Ammon's horn (tissue), 1 donor: ENCODE measurements around the gene FBXW12.
A peak's percentile ranks its signal among the peaks of the same experiment; 100 is the strongest.

Experiments
- DNase-seq: peaks from one replicate; pipeline ENCODE4 v3.0.0-alpha.2; 2016; ENCODE audit warnings: low spot score

Gene FBXW12

DNA sequence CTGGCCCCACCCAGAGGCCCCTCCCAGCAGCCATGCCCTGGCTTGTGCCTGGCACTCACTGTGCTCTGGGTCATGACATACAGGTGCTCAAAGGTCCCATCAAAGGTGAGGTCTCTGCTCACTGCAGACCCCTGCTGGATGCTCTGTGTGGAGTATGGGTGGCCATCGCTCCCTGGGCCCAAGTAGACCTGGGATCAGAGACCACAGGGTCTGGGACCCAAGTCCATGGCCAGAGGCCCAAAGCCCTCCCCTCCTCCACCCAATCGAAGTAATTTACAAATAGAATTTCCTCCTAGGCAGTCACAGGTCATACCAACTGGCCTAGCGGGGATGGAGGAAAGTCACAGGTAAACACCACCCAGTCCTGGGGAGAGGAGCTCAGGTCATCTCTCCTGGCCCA is 50.3 kb downstream of the FBXW12 start:
- DNase-seq = no peak

DNA sequence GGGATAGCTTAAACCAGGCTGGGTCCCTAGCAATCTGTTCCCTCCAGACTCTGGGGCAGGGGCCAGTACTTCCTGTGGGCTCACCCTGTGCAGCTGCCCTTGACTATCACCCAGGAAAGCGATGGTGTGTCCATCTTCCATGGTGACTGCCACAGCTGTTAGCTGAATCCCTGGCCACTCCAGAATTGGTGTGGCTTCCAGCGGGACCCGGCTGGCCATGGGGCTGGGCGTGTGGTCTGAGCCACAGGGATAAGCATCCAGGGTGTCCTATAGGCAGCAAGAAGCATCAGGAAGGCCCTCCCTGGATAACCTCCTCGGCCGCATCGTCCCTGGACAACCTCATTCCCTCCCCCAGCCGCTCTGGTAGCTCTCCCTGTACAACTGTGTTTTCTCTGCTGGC is 50.7 kb downstream of the FBXW12 start:
- DNase-seq = no peak

DNA sequence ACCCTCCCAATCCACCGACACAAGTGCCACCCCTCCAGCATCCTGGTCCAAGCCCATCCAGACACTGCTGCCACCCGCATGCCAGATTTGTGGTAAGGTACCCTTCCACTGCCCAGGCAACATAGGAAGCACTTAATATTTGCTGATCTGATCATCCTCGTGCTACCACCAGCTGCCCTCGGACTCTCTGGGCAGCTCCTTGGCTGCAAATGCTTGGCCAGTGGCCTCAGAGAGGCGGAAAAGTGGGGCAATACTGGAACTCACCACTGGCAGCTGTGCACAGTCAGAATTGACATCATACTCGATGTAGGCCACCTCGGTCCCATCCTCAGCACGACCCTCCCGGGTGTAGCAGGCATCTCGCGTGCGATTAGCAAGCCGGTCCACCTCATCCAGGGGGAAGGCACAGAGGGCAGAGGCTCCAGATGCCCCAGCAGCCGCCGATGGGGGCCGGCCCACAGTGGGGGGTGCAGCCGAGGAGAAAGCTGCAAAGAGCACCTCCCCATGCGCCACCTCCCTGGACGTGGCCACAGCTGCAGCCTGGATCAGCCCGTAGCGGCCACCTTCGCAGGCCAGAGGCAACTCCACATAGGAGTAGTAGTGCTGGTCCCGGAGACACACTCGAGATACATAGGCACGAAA is 51.3 kb downstream of the FBXW12 start:
- peak; percentile 54 for DNase-seq

DNA sequence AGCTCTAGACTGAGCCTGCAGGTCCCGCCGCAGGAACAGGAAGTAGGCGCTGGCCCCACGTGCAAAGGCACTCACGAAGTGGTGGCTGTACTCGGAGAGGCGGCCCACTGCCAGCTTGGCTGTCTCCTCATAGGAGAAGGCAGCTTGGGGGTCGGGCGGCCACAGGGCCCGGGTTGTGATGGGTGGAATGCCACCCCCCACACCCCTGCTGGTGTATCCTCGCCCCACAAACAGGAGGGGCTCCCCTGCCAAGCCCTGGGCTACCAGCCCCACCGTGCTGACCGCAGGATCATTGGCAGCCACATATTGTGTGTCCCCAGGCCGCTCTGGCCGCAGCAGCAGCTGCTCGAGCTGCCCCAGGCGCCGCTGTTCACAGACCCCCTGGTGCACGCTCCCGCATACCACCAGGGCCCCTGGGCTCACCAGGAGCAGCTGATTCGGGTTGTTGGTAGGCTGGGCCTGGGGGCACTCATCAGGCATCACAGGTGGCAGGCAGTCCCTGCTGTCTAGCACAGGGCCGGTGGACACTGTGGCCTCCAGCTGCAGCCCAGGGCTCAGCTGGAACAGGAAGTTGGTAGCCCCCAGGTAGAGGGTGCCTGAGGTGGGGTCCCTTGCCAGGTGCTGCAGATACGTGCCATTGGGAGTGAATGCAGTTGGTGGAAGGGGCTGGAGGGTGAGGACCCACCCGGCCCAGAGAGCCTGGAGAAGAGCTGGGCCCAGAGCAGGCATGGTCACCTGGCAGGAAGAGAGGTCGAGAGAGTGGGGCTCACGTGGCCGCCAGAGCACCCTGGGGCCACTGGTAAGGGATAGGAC is 52.1 kb downstream of the FBXW12 start:
- peak; percentile 52 for DNase-seq

DNA sequence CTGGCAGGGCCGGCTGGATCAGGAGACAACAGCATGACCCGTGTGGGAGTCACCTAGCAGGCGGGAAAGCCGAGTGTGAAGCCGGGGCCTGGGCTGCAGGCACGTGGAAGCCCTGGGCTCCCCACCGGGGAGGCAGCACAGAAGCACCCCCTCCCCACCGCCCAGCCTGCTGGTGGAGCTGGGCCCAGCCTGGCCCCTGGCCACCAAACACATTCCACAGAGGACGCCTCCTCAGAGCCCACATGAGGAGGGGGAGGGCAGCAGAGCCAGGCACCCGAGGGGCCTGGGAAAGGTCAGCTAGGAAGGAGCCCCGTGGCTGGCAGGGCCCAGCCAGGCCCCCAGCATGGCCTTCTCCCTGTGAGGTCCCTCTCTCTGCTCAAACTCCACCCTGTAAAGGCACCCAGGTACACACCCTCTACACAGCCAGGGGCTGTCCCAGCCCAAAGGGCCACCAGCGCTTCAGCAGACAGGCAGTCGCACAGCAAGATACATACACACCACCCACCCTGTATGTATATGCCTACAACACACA is 53.3 kb downstream of the FBXW12 start:
- peak; percentile 80 for DNase-seq

DNA sequence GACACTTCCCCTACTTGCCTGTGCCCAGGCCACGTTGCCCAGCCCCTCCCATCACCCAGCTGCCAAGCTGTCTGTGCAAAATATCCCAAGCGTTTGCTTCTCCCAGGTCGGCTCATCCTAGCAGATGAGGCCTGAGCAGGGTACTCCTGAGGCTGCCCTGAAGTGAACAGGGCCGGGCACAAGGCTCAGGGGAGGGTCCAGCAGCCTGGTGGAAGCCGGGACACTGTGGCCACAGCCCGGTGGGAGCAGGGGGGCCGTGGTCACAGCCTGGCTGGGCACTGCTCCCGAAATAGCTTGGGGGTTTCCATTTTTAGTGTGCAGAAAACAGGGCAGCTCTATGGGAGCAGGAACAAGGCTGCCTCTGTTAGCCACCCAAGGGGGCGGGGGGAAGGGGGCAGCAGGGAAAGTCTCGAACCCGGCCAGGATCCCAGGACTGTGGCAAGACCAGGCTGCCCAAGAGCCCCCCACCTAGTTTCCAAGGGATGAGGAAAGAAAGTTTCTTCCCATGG is 54.4 kb downstream of the FBXW12 start:
- peak; percentile 95 for DNase-seq

DNA sequence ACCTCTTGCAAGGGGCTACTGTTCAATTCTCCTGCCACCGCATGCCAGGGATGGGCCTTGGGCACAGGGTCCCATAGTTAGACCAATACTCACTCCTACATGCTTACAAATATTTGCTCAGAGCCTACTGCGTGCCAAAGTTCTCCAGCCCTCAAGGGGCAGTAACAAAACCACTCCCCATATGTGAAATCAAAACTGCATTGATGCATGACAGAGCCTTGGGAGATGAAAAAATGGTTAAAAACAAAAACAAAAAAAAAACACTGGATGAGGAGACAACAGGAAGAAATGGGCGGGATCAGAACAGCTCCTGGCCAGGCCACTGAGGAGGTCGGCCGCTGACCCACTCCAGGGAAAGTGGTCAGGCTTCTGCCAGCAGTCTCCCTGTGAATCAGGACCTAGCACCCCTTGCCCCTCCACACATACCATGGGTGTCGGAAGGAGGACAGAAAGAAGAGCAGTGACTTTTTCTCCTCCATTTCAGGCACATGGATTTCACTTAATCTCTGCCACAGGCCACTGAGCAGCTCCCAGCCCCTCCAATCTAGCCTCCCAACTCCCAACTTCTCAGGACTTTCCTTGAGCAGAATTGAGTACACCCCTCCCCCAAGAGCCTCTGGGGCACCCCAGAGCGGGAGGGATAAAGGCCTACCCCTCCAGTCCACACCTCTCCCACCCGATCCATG is 55.1 kb downstream of the FBXW12 start:
- no peak for DNase-seq

DNA sequence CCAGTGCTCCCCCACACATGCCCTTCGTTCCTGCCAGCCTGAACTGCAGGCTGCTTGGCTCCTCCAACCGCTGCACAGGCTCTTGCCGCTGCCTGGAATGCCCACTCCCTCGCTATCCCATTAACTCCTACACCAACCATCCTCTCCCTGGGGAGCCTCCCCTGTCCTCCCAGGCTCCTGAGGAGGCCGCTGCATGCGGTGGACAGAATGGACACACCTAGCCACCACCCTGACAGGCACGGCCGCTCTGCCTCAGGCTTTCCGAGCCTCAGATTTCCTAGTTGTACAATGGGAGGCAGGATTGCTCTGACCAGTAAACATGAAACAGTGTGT is 55.6 kb downstream of the FBXW12 start:
- DNase-seq = peak; percentile 62

DNA sequence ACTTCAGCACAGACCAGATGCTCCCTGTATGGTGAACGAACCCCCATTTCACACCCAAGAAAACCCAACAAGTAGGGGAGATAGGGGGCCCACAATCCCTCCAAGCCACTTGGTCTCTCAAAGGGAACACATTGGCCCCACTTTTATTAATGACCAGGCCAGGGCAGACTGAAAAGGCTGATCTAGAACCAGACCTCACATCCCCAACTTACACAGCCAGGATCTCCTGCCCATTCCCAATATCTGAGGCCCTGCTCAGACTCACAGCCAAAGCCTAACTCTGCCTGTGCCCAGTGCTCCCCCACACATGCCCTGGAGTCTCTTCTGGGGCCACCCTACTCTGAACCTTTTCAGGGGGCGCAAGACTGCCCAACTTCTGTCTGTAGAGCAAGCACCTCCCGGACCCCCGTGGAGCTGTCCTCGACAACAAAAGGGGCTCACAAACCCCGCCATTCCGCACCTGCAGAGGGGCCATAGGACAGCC is 56.1 kb downstream of the FBXW12 start:
- DNase-seq = no peak

DNA sequence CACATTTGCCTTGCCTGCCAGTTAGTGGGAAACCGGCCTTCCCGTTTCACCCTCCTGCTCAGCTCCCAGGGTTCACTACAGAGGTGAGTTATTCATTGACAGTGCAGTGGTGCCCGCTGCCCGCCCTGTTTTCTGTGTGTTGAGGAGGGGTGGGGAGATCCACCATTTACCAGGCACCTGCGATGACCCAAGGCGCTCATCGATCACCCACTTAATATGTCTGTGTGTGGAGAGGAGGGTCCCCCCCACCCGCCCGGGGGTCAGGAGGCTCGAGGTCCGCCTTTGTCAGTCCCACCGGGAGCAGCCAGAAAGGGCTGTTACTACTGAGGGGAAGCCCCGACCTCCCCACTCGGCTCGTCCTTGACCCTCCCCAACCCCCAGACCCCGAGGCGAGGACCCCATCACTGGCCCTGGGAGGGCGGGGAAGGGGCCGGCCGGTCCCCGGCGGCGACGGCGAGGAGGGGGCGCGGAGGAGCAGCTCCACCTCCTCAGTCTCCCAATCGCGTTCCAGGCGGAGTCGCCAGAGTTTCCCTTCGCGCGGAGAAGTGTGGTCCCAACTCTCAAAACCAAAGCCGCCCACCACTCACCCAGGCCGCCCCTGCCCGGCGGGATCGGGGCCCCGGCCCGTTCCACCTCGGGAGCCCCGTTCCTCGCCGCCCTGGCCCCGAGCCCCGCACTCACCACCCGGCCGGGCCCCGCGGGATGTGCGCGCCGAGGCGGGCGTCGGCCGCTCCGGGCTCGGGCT is 56.7 kb downstream of the FBXW12 start:
- peak; percentile 58 for DNase-seq

DNA sequence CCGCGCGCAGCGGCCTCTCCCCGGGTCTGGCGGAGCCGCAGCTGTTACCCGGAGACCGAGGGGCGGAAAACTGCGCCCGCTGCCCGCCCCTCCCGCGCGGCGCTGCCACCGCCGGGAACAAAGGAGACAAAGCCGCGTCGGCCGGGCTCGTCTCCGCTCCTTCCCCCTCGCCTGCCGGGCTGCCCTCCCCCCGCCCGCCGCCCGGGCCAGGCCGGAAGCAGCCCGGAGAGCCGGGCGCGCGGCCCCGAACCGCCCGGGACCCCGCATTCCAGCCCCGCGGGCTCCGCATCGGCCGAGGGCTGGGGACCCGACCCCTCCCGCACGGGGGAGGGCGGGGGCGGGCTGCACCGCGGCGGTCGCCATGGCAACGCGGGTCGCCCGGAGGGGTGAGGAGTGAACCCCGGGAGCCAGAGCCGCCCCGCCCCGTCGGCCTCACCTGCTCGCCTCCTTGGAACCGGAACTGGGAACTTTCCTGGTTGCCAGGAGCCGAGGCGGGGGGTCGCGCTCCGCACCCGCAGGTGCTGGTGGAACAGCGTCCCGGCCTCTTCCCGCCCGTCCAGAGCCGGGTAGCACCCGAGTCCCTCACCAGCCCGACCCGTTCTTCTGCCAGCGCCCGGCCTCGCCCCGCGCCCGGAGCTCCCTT is 57.4 kb downstream of the FBXW12 start:
- peak; percentile 86 for DNase-seq

DNA sequence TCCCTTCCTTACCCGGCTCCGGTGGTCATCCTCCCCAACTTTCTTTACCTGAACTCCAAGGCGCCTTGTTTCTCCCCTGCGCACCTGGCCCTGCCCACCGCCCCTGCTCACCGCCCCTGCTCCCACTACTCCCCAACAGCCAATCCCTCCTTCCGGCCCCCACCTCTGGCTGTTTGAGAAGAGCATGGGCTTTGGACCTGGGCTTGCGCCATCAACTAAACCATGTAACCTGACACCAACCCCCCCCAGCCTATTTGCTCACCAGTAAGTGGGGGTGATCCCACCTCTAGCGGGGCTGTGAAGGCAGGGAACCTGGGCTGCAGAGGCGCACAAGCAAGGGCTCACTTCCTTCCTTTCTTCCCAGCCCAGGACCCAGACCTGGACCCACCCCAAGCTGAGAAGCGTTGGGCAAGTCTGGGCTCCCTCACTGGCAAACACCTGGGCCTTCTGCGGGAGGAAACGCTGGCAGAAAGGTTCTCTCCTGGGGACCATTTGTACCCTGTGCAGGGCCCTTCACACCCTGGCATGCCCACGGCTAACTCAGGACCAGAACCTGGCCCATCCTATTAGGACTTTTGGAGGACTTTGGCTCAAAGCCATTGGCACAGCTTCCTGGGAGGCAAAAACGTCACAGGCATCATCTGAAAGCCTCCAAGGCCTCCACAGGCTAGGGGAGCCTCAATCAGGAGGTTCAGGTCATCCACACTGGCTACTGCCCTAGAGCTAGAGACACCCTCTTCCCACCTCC is 58.1 kb downstream of the FBXW12 start, which contains the start of gene PLXNB1:
Gene PLXNB1, minus strand, starts transcription at position 127 of the 748 bp plus-strand sequence. CDS start 5,475 bp downstream, outside the sequence.
- no peak for DNase-seq

DNA sequence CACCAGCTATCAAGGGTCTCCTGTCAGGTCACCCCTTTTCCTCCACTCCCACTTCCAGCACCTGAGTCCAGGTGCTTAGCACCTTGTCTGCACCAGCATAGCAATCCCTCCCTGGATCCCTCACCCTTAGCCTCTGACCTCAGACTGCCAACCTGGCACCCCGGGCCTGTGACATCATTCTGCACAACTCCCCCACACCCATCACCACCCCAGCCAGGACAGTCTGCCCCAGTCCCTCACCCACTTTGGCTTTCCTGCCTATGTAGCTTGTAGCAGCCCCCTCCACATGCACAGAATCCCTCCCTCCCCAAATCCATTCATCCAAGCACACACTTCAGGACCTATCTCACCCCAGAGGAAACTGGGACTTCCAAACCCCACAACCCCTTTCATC is 58.7 kb downstream of the FBXW12 start:
- DNase-seq = no peak

DNA sequence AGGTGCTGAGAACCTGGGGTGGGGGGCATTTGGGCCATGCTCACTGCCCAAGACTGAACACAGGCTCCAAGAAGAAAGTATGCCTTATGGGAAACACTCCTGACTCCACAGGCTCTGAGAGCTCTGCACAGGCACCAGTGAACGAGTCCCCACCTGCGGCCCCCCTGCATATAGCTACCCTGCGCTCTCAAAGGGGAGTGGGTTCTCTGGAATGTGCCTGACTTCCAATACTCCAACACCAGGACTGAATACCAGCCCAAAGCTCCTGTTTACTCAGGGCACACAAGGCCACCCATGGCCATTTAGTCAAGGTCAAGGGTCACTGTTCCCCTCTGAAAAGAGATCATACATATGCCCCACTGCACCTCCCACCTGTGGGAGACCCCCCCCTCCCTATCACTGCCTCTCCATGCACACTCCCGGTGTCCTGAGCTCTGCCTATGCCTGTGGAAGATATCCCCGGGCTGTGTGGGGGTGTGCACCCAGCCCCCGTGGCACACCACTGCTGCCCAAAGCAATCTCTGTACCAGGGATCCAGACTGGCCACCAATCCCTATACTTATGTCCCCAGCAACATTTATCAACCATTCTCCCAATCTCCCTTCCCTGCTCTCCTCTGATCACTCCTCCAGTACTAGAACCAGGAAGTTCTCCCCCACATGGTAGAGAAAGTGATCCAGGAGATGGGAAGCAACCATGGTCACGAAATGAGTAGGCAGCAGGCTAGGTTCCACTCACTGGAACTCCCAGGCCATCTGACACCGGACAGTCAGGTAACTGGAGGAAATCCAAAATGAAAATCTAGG is 59.4 kb downstream of the FBXW12 start:
- DNase-seq = no peak

DNA sequence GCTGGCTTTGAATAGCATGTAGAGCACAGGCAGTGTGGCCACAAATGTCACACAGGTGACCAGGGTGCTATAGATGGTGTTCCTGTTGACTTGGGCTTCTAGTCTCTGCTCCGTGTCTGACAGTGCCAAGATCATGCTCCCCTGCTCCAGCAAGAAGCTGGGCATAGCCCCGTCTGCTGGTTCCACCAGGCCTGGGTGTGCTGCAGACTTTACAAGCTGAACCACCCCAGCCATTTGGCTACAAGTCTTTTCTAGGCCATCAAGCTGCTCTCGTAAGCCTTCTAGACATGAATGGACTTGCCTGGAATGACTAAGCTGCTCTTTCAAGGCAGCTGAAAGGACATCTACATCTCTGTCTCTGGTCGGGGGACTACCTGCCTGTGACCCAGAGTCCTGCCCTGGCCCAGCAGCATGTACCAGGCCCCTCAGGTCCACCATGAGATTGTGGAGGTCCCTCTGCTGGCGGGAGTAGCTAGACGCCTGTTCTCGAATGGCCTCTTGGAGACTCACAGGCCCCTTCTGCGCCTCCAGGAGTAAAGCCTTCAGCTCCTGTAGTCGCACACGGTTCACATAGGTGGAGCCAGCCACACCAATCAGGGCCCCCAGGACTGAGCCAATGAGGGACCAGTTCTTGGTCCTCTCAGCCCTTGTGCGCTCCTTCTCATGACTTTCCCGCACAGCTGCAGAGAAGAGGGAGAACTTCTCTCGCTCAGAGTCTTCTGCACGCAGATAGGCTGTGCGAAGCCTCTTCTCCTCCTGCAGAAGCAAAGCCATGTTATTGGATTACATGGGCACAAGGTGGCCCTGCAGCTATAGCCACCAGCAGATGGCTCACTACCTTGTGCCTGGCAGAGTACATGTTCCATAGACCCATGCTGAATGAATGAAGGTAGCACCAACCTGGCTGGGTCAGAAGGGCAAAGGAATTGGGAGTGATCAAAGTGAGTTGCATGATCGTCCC is 60.7 kb downstream of the FBXW12 start:
- DNase-seq = no peak

DNA sequence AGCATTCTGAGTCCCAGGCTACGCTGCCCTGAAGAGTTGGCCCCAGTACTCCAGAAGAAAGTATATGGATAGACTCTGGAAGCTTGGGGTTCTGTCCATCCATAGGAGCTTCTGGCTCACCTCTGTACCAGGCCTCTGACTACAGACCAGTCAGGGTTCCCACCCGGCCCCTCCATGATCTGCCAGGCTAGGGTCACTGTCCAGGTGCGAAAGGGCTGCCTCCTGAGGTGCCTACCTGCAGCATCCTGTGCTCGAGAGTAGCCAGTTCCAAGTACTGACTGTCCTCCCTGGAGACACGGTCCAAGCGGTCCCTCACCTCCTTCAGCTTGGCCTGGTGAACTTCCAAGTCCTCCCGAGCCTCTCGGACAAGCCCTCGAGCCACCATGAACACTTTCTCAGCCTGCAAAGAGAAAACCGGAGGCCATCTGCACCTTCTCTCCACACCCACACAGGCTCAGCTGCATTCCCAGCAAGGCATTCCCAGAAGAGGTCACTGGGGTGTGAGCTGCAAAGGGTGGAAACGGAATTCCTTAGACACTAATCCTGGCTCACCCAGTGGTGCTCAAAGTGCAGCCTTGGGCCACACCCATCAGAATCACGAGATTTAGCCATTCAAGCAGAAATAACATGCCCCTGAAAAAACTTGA is 61.6 kb downstream of the FBXW12 start:
- DNase-seq = no peak

DNA sequence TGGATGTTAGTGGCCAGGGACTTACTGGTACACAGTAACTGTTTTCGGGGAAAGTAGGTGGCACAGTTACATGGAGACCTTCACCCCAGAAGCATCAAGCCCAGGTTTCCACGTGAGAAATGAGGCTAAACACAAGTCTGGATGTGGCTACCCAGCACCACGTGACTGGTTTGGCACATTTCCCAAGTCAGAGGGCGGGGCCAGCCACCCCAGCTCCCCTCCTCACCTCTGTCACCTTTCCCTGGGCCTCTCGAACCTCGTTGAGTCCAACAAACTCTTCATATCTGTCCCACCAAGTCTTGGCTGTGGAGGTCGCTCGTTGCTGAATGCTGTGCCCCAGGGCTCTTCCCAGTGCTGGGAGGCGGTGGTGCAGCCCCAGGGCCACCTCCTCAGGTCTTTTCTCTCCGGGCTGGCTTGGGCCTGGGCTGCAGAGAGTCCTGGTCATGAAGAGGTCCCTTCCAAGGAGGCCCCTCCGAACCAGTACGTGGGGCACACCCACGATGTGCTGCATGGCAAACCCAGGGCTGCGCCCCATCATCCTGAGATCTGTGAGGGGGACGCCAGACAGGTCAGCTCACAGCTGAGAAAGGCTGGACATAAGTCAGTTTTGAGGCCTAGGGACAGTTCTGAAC is 62.7 kb downstream of the FBXW12 start:
- no peak for DNase-seq
